G401.6 (cell line): ENCODE measurements around the gene SPATA21.
"Not testable (repeated sequence)": the region's sequence is repeated elsewhere in the genome, so short reads cannot be mapped to it uniquely, and the experiment has no call there.

Experiments
- FAIRE-seq: peaks from 2 replicates; lab custom pipeline; 2012; peaks lifted over from hg19 to GRCh38; lab: Jason Lieb, UNC

SPATA21 gene

GRCh38 chr1:16378443-16378842 lies 58.8 kb downstream of the SPATA21 start:
- FAIRE-seq = no peak

GRCh38 chr1:16376971-16377370 lies 60.3 kb downstream of the SPATA21 start:
- FAIRE-seq = no peak

GRCh38 chr1:16375521-16376340 lies 61.5 kb downstream of the SPATA21 start:
- no peak for FAIRE-seq

- FAIRE-seq = no peak
Observed at GRCh38 chr1:16374266-16374665, 63.0 kb downstream of the SPATA21 start.

DNA sequence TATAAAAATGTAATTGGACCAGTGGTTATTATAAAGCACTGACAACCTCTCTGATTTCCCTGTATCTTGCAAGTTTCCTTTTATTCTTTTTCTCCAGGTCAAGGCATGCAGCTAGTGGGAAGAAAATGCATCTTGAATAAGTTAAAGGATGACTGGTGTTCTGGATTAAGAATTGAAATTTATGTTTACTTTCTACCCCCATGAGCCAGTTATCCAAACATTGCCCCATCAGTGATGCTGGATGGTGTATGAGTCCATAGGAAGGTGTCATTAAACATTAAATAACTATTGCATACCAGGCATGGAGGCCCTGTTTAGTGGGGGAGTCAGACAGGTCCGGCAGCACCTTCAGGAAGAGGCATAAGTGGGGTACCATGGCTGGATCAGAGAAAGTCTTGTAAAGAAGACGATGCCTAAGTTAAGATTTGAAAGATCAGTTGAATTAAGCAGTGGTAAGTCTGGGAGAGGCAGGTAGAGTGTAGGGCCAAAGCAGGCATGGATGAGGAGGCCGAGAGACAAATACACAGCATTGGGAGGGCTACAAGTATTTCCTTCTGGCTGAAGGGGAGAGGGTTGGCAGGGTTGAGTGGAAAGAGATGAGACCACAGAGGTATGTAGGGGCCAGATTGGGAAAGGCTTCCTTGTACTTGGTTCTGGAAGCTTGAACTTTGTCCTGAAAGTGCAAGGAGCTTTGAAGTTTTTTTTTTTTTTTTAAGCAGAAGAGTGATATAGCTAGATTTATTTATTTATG lies 64.5 kb downstream of the SPATA21 start:
- no peak for FAIRE-seq

DNA sequence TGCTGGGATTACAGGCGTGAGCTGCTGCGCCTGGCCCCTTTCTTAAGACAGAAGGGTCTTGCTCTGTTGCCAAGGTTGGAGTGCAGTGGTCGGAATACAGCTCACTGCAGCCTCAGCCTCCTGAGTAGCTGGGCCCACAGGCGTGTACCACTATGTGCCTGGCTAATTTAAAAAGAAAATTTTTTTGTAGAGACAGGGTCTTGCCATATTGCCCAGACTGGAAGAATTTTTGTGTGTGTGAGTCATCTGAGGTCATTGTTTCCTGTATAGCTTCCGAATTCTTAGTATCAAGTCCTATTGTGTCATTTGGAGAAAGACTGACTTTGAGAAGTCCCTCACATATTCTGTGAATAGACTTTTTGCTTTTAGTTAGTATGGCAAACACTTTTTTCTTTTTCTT lies 65.5 kb downstream of the SPATA21 start:
- FAIRE-seq = no peak

DNA sequence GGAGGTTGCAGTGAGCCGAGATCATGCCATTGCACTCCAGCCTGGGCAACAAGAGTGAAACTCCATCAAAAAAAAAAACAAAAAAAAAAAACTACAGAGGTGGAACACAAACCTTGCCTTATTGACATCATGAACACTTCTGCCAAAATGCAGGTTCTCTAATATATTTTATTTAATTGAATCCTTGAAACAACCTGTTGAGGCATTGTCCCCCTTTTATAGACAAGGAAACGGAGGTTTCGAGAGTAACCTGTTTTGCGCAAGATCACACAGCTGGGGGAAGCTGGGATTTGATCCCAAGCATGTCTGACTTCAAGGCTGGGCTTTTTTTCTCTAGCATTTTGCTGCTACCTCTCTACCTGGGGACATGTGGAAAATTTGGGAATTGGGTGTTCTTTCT lies 67.4 kb downstream of the SPATA21 start:
- FAIRE-seq = no peak

GRCh38 chr1:16367968-16368890 lies 69.0 kb downstream of the SPATA21 start:
- no peak for FAIRE-seq

DNA sequence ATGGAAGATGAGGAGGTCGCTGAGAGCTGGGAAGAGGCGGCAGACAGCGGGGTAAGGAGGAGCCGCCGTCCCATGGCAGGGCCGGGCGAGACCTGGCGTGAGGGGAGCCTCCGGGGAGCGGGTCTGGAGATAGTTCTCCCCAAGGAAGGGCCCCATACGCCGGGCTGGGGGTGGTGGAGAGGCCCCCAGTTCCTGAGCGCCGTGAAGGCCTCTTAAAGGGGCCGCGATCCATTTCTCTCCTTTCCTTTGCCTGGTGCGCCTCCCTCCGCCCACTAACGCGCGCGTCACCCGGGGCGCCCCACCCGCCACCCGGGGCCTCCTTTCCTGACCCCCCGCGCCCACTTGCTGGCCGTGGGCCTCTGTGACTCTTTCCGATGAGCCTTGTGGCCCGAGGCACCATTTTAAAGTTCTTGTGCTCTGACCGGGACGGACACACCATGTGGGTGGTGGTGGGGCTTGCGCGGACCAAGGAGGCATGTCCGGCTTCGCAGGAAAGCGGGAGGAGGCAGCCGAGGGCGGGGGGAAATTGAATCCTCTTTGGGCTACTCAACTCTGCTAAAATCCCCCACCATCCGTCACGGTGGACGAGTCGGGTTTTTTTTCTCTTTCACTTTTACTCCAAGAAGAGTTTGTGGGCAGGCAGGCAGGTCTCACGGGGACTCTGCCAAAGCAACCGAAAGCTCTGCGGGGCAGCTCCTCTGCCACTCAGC lies 69.8 kb downstream of the SPATA21 start:
- FAIRE-seq = no peak

GRCh38 chr1:16366722-16367257 lies 70.4 kb downstream of the SPATA21 start, which contains the start of gene SZRD1:
SZRD1 (plus strand) TSS chr1:16367242; CDS start chr1:16367258, 16 bp downstream.
- FAIRE-seq = peak; percentile 98

GRCh38 chr1:16365146-16365498 lies 72.1 kb downstream of the SPATA21 start:
- not testable (repeated sequence) for FAIRE-seq

DNA sequence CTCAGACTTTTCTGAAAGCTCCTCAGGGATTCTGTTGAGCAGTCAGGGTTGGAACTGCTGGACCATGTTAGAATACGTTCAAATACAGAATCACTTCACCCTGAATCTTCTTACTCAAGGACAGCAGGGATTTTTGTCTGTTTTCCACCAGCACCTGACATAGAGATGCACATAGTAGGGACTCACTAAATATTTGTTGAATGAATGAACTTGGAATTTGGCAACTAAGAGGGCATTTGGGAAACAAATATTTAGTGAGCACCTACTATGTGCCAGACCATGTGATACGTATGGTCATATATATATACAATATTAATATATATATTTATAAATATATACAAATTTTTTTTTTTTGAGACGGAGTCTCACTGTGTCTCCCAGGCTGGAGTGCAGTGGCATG lies 80.4 kb downstream of the SPATA21 start:
- no peak for FAIRE-seq

GRCh38 chr1:16354619-16355018 lies 82.6 kb downstream of the SPATA21 start:
- FAIRE-seq = no peak

GRCh38 chr1:16352842-16353535 lies 84.2 kb downstream of the SPATA21 start:
- no peak for FAIRE-seq

- no peak for FAIRE-seq
Observed at GRCh38 chr1:16351994-16352841, 85.0 kb downstream of the SPATA21 start, which contains the start of gene FBXO42. FBXO42 (minus strand) TSS chr1:16352480; CDS start chr1:16315418, 37,062 bp downstream.

DNA sequence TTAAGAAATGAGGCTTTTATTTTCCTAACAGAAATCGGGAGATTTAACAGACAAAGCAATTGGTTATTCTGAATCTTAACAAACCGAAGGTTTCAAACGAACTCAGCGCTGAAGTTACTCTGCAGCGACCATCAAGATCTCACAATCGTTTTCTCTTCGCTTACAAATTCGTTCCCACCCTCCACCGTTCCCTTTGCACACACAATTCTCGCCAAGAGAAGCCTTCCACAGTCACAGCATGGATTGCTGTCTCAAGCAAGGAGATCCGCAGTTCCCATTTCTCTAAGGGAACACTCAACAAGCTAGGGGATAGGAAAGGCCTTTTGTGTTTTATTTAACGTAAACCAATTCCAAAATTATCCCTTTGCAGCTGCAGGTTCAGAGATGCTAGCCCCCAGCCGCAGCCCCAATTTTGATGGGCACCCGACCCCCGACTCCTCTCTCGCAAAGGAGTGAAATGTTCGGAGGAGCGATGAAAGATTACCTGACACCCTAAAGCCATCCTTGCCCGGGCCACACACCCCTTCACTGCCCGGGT lies 85.7 kb downstream of the SPATA21 start:
- no peak for FAIRE-seq

DNA sequence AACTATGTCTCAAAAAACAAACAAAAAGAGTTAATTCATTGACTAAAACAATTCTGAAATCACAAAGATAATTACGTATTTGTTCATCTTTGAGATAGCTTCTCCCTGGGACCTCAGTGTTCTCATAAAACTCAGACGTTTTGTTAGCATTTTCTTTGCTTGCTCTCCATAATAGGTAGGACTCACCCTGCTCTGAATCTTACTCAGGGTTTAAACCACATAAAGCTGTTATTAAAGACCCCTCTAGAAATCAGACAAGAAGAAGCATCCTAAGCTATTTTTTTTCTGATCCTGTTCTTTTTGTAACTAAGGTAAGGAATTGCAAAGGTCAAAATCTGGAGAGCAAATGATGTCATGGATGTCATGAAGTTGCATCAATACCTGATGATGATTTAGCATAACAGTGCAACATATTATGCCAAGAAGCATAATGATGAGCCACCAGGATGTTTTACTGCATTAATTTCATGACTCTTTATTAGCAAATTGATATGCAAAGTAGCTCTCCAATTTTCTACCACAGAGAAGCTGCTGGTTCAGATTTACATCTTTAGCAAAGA lies 87.3 kb downstream of the SPATA21 start:
- FAIRE-seq = no peak
